ENCODE data around the gene RNF112.

- TF ChIP-seq, protein P1, sequence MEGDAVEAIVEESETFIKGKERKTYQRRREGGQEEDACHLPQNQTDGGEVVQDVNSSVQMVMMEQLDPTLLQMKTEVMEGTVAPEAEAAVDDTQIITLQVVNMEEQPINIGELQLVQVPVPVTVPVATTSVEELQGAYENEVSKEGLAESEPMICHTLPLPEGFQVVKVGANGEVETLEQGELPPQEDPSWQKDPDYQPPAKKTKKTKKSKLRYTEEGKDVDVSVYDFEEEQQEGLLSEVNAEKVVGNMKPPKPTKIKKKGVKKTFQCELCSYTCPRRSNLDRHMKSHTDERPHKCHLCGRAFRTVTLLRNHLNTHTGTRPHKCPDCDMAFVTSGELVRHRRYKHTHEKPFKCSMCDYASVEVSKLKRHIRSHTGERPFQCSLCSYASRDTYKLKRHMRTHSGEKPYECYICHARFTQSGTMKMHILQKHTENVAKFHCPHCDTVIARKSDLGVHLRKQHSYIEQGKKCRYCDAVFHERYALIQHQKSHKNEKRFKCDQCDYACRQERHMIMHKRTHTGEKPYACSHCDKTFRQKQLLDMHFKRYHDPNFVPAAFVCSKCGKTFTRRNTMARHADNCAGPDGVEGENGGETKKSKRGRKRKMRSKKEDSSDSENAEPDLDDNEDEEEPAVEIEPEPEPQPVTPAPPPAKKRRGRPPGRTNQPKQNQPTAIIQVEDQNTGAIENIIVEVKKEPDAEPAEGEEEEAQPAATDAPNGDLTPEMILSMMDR (IDR thresholded peaks at IDR 0.05), result no peak
- no peak for TF ChIP-seq POLR2A (IDR thresholded peaks at IDR 0.05)
These were observed 599 bp downstream of the RNF112 start for GRCh38 chr17:19411631-19412030.

All from lower leg skin (tissue), 3 donors.